Fibroblast of mammary gland (primary cell): Measurements from ENCODE around the gene MFSD2A.
"Not testable (repeated sequence)": the region's sequence is repeated elsewhere in the genome, so short reads cannot be mapped to it uniquely, and the experiment has no call there.

ENCODE experiments used
- DNase-seq: peaks from one replicate; pipeline ENCODE4 v3.0.0-alpha.2; 2010; ENCODE audit warnings: low read depth
- H3K4me3 ChIP-seq: 2 replicates; pipeline ENCODE4 v1.5.1; 2011; ENCODE audit warnings: low read depth, mild to moderate bottlenecking, low read length, moderate library complexity; ENCODE audit not compliant: control insufficient read depth
- TF ChIP-seq, protein P1 (sequence below): conservative IDR thresholded peaks from 2 replicates; pipeline ENCODE4 v1.5.1; 2011; ENCODE audit warnings: low read depth, low read length, inconsistent platforms; ENCODE audit not compliant: control insufficient read depth, insufficient read depth

MFSD2A gene

DNA sequence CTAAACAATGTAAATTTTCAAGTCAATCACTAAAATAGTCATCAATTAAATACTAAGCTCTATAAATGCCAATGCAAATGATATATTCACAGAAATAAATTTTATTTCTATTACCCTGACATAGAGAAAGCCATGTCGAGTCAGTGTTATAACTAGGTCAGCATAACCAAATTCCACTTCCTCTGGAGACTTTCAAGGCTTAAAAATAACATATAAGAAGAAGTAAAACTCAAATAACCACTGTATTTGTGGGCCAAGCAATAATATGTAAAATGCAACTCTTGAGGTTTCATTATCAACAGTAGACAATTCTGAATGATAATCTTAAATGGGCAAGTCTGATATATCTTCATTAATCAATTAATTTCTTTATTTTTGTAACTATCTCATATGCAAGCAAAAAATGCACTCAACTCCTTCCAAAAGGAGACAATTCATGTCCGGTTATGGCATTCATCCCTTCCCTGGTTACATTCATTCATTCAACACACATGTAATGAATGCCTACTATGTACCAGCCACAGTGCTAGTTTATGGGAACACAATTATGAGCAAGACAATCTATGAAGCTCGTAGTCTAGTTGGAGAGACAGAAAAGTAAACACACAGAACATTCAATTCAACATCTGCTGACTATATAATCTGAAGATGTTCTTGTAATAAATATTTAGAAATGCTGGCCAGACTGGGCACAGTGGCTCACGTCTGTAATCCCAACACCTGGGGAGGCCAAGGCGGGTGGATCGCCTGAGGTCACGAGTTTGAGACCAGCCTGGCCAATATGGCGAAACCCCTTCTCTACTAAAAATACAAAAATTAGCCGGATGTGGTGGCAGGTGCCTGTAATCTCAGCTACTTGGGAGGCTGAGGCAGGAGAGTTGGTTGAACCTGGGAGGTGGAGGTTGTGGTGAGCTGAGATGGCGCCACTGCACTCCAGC, 48.5 kb downstream of the MFSD2A start:
- TF ChIP-seq, protein P1, sequence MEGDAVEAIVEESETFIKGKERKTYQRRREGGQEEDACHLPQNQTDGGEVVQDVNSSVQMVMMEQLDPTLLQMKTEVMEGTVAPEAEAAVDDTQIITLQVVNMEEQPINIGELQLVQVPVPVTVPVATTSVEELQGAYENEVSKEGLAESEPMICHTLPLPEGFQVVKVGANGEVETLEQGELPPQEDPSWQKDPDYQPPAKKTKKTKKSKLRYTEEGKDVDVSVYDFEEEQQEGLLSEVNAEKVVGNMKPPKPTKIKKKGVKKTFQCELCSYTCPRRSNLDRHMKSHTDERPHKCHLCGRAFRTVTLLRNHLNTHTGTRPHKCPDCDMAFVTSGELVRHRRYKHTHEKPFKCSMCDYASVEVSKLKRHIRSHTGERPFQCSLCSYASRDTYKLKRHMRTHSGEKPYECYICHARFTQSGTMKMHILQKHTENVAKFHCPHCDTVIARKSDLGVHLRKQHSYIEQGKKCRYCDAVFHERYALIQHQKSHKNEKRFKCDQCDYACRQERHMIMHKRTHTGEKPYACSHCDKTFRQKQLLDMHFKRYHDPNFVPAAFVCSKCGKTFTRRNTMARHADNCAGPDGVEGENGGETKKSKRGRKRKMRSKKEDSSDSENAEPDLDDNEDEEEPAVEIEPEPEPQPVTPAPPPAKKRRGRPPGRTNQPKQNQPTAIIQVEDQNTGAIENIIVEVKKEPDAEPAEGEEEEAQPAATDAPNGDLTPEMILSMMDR = no peak
- H3K4me3 ChIP-seq = no peak overlapping the region
- DNase-seq = no peak

DNA sequence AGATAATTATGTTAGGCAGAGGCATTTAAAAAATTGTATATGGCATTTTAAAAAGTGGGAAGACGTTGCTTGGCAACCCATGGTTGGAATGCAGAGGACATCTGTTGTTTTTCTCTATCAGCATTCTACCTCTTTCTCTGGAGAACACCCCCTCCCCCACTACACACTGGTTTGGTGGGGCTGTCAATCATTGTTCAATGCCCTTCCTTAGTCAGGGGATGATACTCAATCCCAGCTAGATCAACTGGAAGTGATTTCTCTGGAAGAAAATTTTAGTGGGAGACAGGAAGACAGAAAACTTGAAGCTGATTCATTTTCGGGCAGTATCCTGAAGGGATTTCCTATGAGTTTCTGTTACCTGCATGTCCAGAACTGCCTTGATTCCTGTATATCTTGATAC, 49.9 kb downstream of the MFSD2A start:
- no peak overlapping the region for H3K4me3 ChIP-seq
- DNase-seq = no peak

DNA sequence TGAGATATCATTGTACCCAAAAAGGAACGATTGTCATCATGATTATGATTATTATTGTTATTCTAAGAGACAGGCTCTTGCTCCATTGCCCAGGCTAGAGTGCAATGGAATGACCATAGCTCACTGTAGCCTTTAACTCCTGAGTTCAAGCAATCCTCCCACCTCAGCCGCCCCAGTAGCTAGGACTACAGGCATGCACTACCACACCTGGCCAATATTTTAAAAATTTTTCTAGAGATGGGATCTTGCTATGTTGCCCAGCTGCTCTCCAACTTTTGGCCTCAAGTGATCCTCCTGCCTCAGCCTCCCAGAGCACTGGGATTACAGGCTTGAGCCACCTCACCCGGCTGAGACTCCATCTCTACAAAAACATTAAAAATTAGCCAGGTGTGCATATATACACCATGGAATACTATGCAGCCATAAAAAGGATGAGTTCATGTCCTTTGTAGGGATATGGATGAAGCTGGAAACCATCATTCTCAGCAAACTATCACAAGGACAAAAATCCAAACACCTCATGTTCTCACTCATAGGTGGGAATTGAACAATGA, 52.6 kb downstream of the MFSD2A start:
- not testable (repeated sequence) for DNase-seq, H3K4me3 ChIP-seq

More for the DNA sequence above, 49.9 kb downstream of the MFSD2A start:
- TF ChIP-seq, protein P1 = no peak

DNA sequence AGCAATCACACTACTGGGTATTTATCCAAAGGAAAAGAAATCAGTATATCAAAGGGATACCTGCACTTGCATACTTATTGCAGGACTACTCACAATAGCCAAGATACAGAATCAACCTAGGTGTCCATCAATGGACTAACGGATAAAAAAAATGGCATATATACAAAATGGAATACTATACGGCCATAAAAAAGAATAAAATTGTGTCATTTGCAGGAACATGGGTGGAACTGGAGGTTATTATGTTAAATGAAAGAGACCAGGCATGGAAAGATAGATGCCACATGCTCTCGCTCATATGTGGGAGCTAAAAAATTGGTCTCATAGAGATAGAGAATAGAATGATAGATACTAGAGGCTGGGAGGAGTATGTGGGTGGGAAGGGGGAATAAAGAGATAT, 56.3 kb downstream of the MFSD2A start:
- H3K4me3 ChIP-seq = no peak overlapping the region
- DNase-seq = no peak
- TF ChIP-seq, protein P1 = no peak

DNA sequence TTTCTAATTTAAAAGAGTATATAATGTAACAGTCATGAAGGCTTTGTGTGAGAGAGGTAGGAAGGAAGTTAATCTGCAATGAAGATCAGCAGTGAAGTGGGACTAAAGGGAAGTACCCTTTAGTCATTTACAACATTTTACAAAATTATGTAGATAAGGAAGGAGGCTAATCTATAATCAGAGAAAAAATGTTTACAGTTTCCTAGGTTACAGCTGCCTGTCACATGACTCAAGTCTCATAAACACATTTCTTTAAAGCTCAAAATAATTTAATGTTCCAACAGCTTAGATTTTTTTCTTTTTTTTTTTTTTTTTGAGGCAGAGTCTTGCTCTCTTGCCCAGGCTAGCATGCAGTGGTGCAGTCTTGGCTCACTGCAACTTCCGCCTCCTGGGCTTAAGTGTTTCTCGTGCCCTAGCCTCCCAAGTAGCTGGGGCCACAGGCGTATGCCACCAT, 59.3 kb downstream of the MFSD2A start:
- no peak overlapping the region for H3K4me3 ChIP-seq
- DNase-seq = no peak
- TF ChIP-seq, protein P1 = no peak

DNA sequence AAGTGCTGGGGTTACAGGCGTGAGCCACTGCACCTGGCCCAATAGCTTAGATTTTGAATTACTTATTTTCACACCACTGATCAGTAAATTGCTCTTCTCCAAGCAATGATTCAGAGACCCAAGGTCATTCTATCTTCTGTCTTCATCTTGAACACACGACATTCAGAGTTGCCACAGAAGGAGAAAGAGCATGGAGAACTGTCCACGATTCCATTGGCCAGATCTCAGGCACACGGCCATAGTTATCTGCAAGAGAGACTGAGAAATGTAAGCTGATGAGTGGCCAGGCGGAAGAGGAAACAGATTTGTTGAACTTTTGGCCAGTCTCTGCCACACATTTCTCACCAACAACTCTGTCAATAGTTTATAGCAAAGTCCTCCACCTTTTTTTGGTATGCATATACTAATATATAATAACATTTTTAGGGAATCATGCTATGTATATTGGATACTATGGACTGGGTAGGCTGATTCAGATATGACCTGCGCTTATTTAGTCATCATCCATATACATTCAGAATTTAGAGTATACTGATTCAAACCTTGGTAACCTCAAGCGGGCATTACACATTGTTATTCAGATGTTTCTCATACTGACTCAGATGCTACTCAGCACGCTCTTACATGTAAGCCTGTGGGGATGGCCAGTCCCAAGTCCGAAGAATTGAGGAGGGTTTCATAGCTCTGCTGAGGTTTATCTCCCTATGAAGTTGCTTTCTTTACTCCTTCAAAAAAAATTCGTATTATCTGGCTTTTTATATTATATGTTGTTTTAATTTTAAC, 60.1 kb downstream of the MFSD2A start:
- TF ChIP-seq, protein P1 = no peak
- no peak overlapping the region for H3K4me3 ChIP-seq
- peak; percentile 93 for DNase-seq
